H1 (cell line): ENCODE data around the gene COCH. TPM values are rescaled to one million over a fixed set of nuclear protein-coding genes. Genes with fewer than 3 reads are reported as not detected.

Experiments
- CTCF ChIA-PET: fragments of 300-600 bp; sonication (Branson Sonifier 250); formaldehyde crosslinking; loops from one replicate; lab custom pipeline; 2021; ENCODE audit not compliant: partially characterized antibody; lab: Charles Lee
- POLR2A ChIA-PET: fragments of 300-600 bp; sonication (Branson Sonifier 250); formaldehyde crosslinking; loops from one replicate; lab custom pipeline; 2021; ENCODE audit warnings: inconsistent platforms; ENCODE audit not compliant: partially characterized antibody; lab: Charles Lee
- DNase-seq, 2 experiments: peaks; one replicate each; pipeline versions ENCODE4 v3.0.0 to v3.0.0-alpha.2; 2010 to 2022; ENCODE audit warnings: low spot score in 2 of 2, low read depth in 1 of 2, mixed read lengths in 1 of 2
- FAIRE-seq: peaks from 2 replicates; lab custom pipeline; 2011; peaks lifted over from hg19 to GRCh38; lab: Jason Lieb, UNC
- H2AFZ ChIP-seq: 2 replicates; pipeline ENCODE4 v1.8.1; 2012; ENCODE audit warnings: low read length, inconsistent platforms
- H2AK5ac ChIP-seq: 2 replicates; pipeline ENCODE4 v1.6.1; 2013; ENCODE audit warnings: low read depth, low read length
- H2BK120ac ChIP-seq: replicated peaks from 2 replicates; pipeline ENCODE3; 2013; ENCODE audit warnings: low read depth, low read length, inconsistent platforms
- H2BK12ac ChIP-seq: 2 replicates; pipeline ENCODE4 v1.6.1; 2013; ENCODE audit warnings: low read depth, low read length
- H2BK15ac ChIP-seq: 2 replicates; pipeline ENCODE4 v1.6.1; 2013; ENCODE audit warnings: low read length
- H2BK20ac ChIP-seq: 2 replicates; pipeline ENCODE4 v1.6.1; 2013; ENCODE audit warnings: low read length
- H2BK5ac ChIP-seq: 2 replicates; pipeline ENCODE4 v1.6.1; 2013; ENCODE audit warnings: low read depth, low read length
- H3K14ac ChIP-seq: 2 replicates; pipeline ENCODE4 v1.6.1; 2013; ENCODE audit warnings: inconsistent platforms; ENCODE audit not compliant: insufficient read length
- H3K18ac ChIP-seq: 2 replicates; pipeline ENCODE4 v1.6.1; 2013; ENCODE audit warnings: low read length; ENCODE audit errors: extremely low read depth
- H3K23ac ChIP-seq: 2 replicates; pipeline ENCODE4 v1.6.1; 2013; ENCODE audit warnings: inconsistent platforms; ENCODE audit not compliant: insufficient read length
- H3K23me2 ChIP-seq: 2 replicates; pipeline ENCODE4 v1.6.1; 2013; ENCODE audit warnings: low read depth, low read length
- H3K27ac ChIP-seq: 2 replicates; pipeline ENCODE4 v1.6.1; 2011; ENCODE audit warnings: low read depth, low read length, inconsistent platforms
- H3K27me3 ChIP-seq, 4 experiments: replicated peaks in 1 of 4; 1 replicate in 1 of 4; 2 replicates in 3 of 4; pipeline versions ENCODE4 v1.6.1 to v1.8.1; 2011 to 2013; ENCODE audit warnings: low read length in 3 of 4, mild to moderate bottlenecking in 3 of 4, inconsistent platforms in 2 of 4, mixed read lengths in 2 of 4, moderate library complexity in 1 of 4; ENCODE audit not compliant: control insufficient read depth in 3 of 4, insufficient read depth in 3 of 4; ENCODE audit errors: extremely low read depth in 1 of 4
- H3K36me3 ChIP-seq, 4 experiments: 2 replicates each; pipeline versions ENCODE4 v1.6.1 to v1.8.1; 2011 to 2013; ENCODE audit warnings: mild to moderate bottlenecking in 4 of 4, low read length in 3 of 4, moderate library complexity in 2 of 4, control low read depth in 1 of 4, inconsistent platforms in 1 of 4; ENCODE audit not compliant: insufficient read depth in 4 of 4, control insufficient read depth in 2 of 4
- H3K4ac ChIP-seq: replicated peaks from 2 replicates; pipeline ENCODE3; 2013; ENCODE audit warnings: low read length, low read depth, mixed read lengths, inconsistent platforms; ENCODE audit not compliant: insufficient read length
- H3K4me1 ChIP-seq, 4 experiments: replicated peaks in 1 of 4; 1 replicate in 1 of 4; 2 replicates in 3 of 4; pipeline versions ENCODE4 v1.6.1 to v1.8.1; 2011 to 2013; ENCODE audit warnings: low read length in 3 of 4, inconsistent platforms in 2 of 4, mixed read lengths in 1 of 4; ENCODE audit not compliant: insufficient read depth in 4 of 4, control insufficient read depth in 3 of 4
- H3K4me2 ChIP-seq, 2 experiments: 2 replicates each; pipeline versions ENCODE4 v1.6.1 to v1.8.1; 2011 to 2013; ENCODE audit warnings: low read depth in 2 of 2, low read length in 2 of 2, control low read depth in 1 of 2, inconsistent platforms in 1 of 2, mild to moderate bottlenecking in 1 of 2; ENCODE audit not compliant: insufficient read depth in 1 of 2
- H3K4me3 ChIP-seq, 4 experiments: fragments of 200-600, 300-600 bp in 1 of 4; sonication (generic), shearing (Covaris generic), sonication (Bioruptor Twin) in 1 of 4; 2 replicates each; pipeline versions ENCODE4 v1.5.1 to v1.8.1; 2011 to 2016; ENCODE audit warnings: low read length in 4 of 4, low read depth in 3 of 4, control low read depth in 2 of 4, inconsistent platforms in 2 of 4, mild to moderate bottlenecking in 2 of 4, mixed read lengths in 1 of 4, moderate library complexity in 1 of 4; ENCODE audit not compliant: insufficient read depth in 2 of 4; ENCODE audit errors: extremely low read depth in 1 of 4
- H3K56ac ChIP-seq: replicated peaks from 2 replicates; pipeline ENCODE3; 2013; ENCODE audit warnings: low read depth, mild to moderate bottlenecking, mixed read lengths, low read length, inconsistent platforms; ENCODE audit not compliant: insufficient read length
- H3K79me1 ChIP-seq: 2 replicates; pipeline ENCODE4 v1.6.1; 2013; ENCODE audit warnings: low read depth, low read length, control low read depth
- H3K79me2 ChIP-seq, 2 experiments: 2 replicates each; pipeline versions ENCODE4 v1.6.1 to v1.8.1; 2012 to 2013; ENCODE audit warnings: low read length in 2 of 2, mild to moderate bottlenecking in 2 of 2, inconsistent platforms in 1 of 2; ENCODE audit not compliant: insufficient read depth in 2 of 2, control insufficient read depth in 1 of 2
- H3K9ac ChIP-seq, 4 experiments: replicated peaks in 1 of 4; 1 replicate in 1 of 4; 2 replicates in 3 of 4; pipeline versions ENCODE4 v1.6.1 to v1.8.1; 2011 to 2013; ENCODE audit warnings: low read depth in 3 of 4, low read length in 3 of 4, control low read depth in 2 of 4, mild to moderate bottlenecking in 2 of 4, moderate library complexity in 2 of 4, inconsistent platforms in 1 of 4; ENCODE audit errors: extremely low read depth in 1 of 4
- H3K9me3 ChIP-seq, 2 experiments: 2 replicates each; pipeline versions ENCODE4 v1.6.1 to v1.8.1; 2012 to 2013; ENCODE audit warnings: mild to moderate bottlenecking in 2 of 2, moderate library complexity in 2 of 2, control low read depth in 1 of 2, inconsistent platforms in 1 of 2, low read depth in 1 of 2, low read length in 1 of 2, mixed read lengths in 1 of 2; ENCODE audit not compliant: insufficient read depth in 2 of 2
- H4K20me1 ChIP-seq, 2 experiments: replicated peaks in 1 of 2; 2 replicates each; pipeline versions ENCODE3 to v1.8.1; 2011 to 2013; ENCODE audit warnings: inconsistent platforms in 2 of 2, low read length in 2 of 2, mild to moderate bottlenecking in 1 of 2; ENCODE audit not compliant: insufficient read depth in 2 of 2, control insufficient read depth in 1 of 2
- H4K5ac ChIP-seq: 2 replicates; pipeline ENCODE4 v1.6.1; 2013; ENCODE audit warnings: low read length, low read depth, mixed read lengths, inconsistent platforms; ENCODE audit not compliant: insufficient read length
- H4K8ac ChIP-seq: 2 replicates; pipeline ENCODE4 v1.8.0; 2013; ENCODE audit warnings: mild to moderate bottlenecking, moderate library complexity, low read length, inconsistent platforms; ENCODE audit not compliant: insufficient read depth; ENCODE audit errors: extremely low read depth
- H4K91ac ChIP-seq: replicated peaks from 2 replicates; pipeline ENCODE3; 2013; ENCODE audit warnings: low read length, mixed read lengths, inconsistent platforms; ENCODE audit not compliant: insufficient read length
- CBX5 ChIP-seq: fragments of 300-800, 300-1000 bp; sonication (generic); IDR thresholded peaks from 2 replicates; pipeline ENCODE4 v1.7.1; 2016; ENCODE audit warnings: antibody characterized with exemption, low read length, low read depth
- EZH2 ChIP-seq: fragments of 200-600 bp; sonication (generic); IDR thresholded peaks from 2 replicates; pipeline ENCODE4 v1.7.1; 2012; ENCODE audit warnings: low read depth, mild to moderate bottlenecking, moderate library complexity, low read length, inconsistent platforms; ENCODE audit not compliant: severe bottlenecking
- RBBP5 ChIP-seq: IDR thresholded peaks from 2 replicates; pipeline ENCODE4 v1.7.1; 2012; ENCODE audit warnings: low read depth, mild to moderate bottlenecking, inconsistent platforms, low read length, moderate library complexity, borderline replicate concordance
- RNF2 ChIP-seq: fragments of 200-900, 300-1000 bp; sonication (generic); IDR thresholded peaks from 2 replicates; pipeline ENCODE4 v1.7.1; 2016; ENCODE audit warnings: borderline replicate concordance, low read depth, mild to moderate bottlenecking, antibody characterized with exemption, low read length; ENCODE audit not compliant: poor library complexity, severe bottlenecking; ENCODE audit errors: missing control alignments
- polyA plus RNA-seq, 7 experiments: library from polyadenylated mRNA; depleted of rRNA in 3 of 7; stranded (reverse) in 5 of 7; unstranded in 2 of 7; fragments of >200 nt in 5 of 7; fragments of 200-250 nt in 2 of 7; gene quantifications; 1 replicate in 5 of 7; 2 replicates in 1 of 7; 4 replicates in 1 of 7; pipeline versions ENCODE4 v1.2.1 to v1.2.3, GENCODE V29; 2011 to 2013; ENCODE audit warnings: missing spikeins in 2 of 7, mixed read lengths in 2 of 7
- total RNA-seq: library from RNA; stranded (reverse); fragmentation: NEBNext Ultra II Directional; extraction: Animal tissue kit (Norgen Biotek cat#: 25700); gene quantifications from 2 replicates; pipeline ENCODE4 v1.2.1, GENCODE V29; 2021

COCH gene
- total and polyA plus RNA-seq, 2 of the 8 experiments (the other 6 are each of a cell fraction or from before 2014, with no cell fraction given): 12.9 to 30.8 TPM

- FAIRE-seq: no peak
- CTCF ChIA-PET: no interaction called here
- no peak for TF ChIP-seq RNF2
- TF ChIP-seq CBX5: no peak
- no peak for TF ChIP-seq EZH2
- TF ChIP-seq RBBP5: no peak
These were observed 22.1 kb downstream of the COCH start for GRCh38 chr14:30896435-30896834.

More at GRCh38 chr14:30896435-30896834, 22.1 kb downstream of the COCH start:
- no peak overlapping the region for H2AFZ ChIP-seq
- POLR2A ChIA-PET: no interaction called here
- DNase-seq: no peak
- H3K27ac ChIP-seq: no peak overlapping the region
- no peaks in the 10 kb centered on the region for H3K79me1 ChIP-seq
- H3K56ac ChIP-seq: no peak overlapping the region
- H2BK120ac ChIP-seq: no peak overlapping the region
- H3K4ac ChIP-seq: no peak overlapping the region
- H3K23me2 ChIP-seq: no peaks in the 10 kb centered on the region
- H3K9ac ChIP-seq: no peak overlapping the region
- H3K4me2 ChIP-seq: no peak overlapping the region
- no peak overlapping the region for H2BK20ac ChIP-seq
- no peaks in the 10 kb centered on the region for H3K4me1 ChIP-seq
- peak overlapping the region; percentile 32 for H3K23ac ChIP-seq
- no peak overlapping the region for H4K8ac ChIP-seq
- no peak overlapping the region for H3K18ac ChIP-seq
- H4K5ac ChIP-seq: no peak overlapping the region
- no peaks in the 10 kb centered on the region for H3K27me3 ChIP-seq
- peaks cover 0 to 3% of the 10 kb centered on the region in 2 experiments for H4K20me1 ChIP-seq
- no peak overlapping the region for H3K4me3 ChIP-seq
- H3K36me3 ChIP-seq: peaks cover 2 to 21% (median 7%) of the 10 kb centered on the region in 4 experiments; a peak in 4 of 8 replicates
- H3K14ac ChIP-seq: no peak overlapping the region
- H3K79me2 ChIP-seq: no peaks in the 10 kb centered on the region; a peak in 1 of 4 replicates
- H2AK5ac ChIP-seq: no peak overlapping the region
- H2BK15ac ChIP-seq: no peak overlapping the region
- H4K91ac ChIP-seq: no peak overlapping the region
- H3K9me3 ChIP-seq: no peaks in the 10 kb centered on the region
- no peak overlapping the region for H2BK12ac ChIP-seq
- no peak overlapping the region for H2BK5ac ChIP-seq
